Upper lobe of left lung (tissue), 4 donors: Measurements from ENCODE around the gene TAOK3.

Source experiments
- POLR2A ChIP-seq, 4 donors: fragments of 450-650 bp; IDR thresholded peaks; one replicate each; pipeline ENCODE4 v1.5.1; 2016 to 2017; ENCODE audit warnings: antibody characterized with exemption in 4 of 4, mild to moderate bottlenecking in 2 of 4
- POLR2AphosphoS5 ChIP-seq, 2 donors: sonication (generic); formaldehyde crosslinking; IDR thresholded peaks; one replicate each; pipeline ENCODE4 v1.5.1; 2017; ENCODE audit warnings: antibody characterized with exemption in 2 of 2

GRCh38 chr12:118109088-118109487, 263.6 kb downstream of the TAOK3 start:
- TF ChIP-seq POLR2AphosphoS5 (IDR thresholded peaks at IDR 0.05) (no peak), POLR2A (IDR thresholded peaks at IDR 0.05) (no peak)
